Central memory CD8-positive, alpha-beta T cell (primary cell): ENCODE results near the gene KLHL34.

Experiments
- ATAC-seq: fragments of 150-1000 bp; cut with Tn5 transposase; replicated peaks from 2 replicates; pipeline ENCODE4 v1.10.0; 2022; ENCODE audit warnings: mild to moderate bottlenecking, moderate FRiP score, moderate number of reproducible peaks; ENCODE audit not compliant: poor library complexity, severe bottlenecking; ENCODE audit errors: extremely low read depth
- DNase-seq, 2 donors: peaks; one replicate each; pipeline ENCODE4 v3.0.0; 2021; ENCODE audit warnings: low spot score in 2 of 2
- H3K27ac Mint-ChIP-seq: one replicate; pipeline ENCODE4 v1.8.0; 2022; ENCODE audit warnings: low read depth, mild to moderate bottlenecking, moderate library complexity, mixed read lengths
- H3K27me3 Mint-ChIP-seq: one replicate; pipeline ENCODE4 v1.8.0; 2022; ENCODE audit warnings: mixed read lengths
- H3K36me3 Mint-ChIP-seq: one replicate; pipeline ENCODE4 v1.8.0; 2022; ENCODE audit warnings: mild to moderate bottlenecking, moderate library complexity, mixed read lengths; ENCODE audit not compliant: insufficient read depth
- H3K4me1 Mint-ChIP-seq: one replicate; pipeline ENCODE4 v1.8.0; 2022; ENCODE audit warnings: mixed read lengths
- H3K4me3 Mint-ChIP-seq: one replicate; pipeline ENCODE4 v1.8.0; 2022; ENCODE audit warnings: mild to moderate bottlenecking, moderate library complexity, mixed read lengths
- H3K9me3 Mint-ChIP-seq: one replicate; pipeline ENCODE4 v1.8.0; 2022; ENCODE audit warnings: mixed read lengths

KLHL34 gene

DNA sequence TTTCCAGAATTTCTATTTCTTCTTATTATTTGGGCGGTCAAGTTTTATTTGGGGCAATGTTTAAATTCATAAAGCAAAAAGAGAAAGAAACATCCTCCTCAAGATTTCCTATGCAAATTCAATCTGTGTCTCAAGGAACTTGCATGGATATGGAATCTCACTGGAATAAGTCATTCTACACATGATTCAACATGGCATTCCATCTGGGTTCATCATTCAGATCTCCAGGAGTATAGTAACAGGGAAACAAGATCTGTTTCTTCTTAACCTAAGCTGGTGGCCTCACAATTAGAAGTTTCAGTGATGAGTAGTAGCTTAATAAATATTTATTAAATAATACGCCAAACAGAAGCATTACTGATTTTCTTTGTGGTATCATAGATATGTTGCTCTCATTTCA, 19.8 kb downstream of the KLHL34 start:
- Mint-ChIP-seq H3K36me3 (no peaks in the 10 kb centered on the region), H3K27me3 (no peaks in the 10 kb centered on the region), H3K4me1 (no peaks in the 10 kb centered on the region), H3K4me3 (no peak overlapping the region), H3K9me3 (no peaks in the 10 kb centered on the region), H3K27ac (no peak overlapping the region)
- ATAC-seq (no peak), DNase-seq (no peak)

DNA sequence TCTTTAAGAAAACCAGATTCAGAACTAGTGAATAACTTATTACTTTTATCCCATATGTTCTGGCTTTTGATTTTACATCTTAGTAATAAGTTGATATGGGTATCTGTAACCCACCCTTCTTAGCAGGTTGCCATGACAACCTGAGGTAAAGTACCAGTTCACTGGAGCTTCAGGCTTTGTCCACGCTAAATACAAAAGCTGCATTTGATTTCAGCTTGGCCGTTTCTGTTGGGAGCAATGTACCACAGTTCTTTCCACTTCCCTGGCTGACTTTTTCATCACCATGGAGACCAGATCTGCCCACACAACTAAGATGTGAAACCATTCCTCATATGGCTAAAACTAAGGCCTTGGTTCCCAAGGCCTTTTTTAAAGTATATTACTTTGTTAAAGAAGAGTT, 26.1 kb downstream of the KLHL34 start:
- no peaks in the 10 kb centered on the region for H3K9me3 Mint-ChIP-seq
- H3K27me3 Mint-ChIP-seq: no peaks in the 10 kb centered on the region
- H3K27ac Mint-ChIP-seq: no peak overlapping the region
- H3K36me3 Mint-ChIP-seq: no peaks in the 10 kb centered on the region
- H3K4me1 Mint-ChIP-seq: no peaks in the 10 kb centered on the region
- ATAC-seq (no peak), DNase-seq (no peak)
- H3K4me3 Mint-ChIP-seq: no peak overlapping the region

DNA sequence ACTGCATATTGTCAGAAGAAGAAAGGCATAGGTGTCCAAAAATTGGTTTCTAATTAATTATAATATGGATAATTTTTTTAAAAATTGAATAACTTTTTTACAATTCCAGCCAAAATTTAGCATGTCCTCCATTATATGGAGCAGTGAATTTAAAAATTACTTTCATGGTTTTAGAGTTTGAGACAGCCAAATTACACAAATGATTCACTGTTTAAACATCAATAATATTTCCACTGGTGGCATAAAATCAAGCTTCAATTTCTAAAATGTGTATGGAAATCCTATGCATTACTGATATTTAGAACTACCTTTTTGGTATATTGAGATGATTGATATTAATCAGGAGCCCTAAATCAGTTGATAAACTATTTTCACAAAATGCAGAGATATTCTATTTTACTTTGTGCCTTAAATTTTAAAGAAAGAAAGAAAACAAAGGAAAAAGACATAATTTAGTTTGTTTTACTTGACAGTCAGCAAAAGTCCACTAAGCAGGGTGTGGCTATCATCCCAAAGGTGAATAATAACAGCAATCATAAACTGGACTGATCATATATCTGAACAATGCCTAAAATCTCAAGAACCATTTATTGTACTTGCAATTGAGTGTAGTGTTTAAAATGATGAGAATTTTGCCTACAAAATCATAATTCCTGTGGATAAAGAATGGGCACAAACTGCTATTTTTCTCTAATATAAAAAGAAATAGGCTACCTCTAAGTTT, 34.2 kb downstream of the KLHL34 start:
- peaks cover 8% of the 10 kb centered on the region for H3K9me3 Mint-ChIP-seq
- H3K36me3 Mint-ChIP-seq: no peaks in the 10 kb centered on the region
- H3K4me1 Mint-ChIP-seq: no peaks in the 10 kb centered on the region
- H3K4me3 Mint-ChIP-seq: no peak overlapping the region
- no peak for ATAC-seq
- no peak overlapping the region for H3K27ac Mint-ChIP-seq
- no peak for DNase-seq
- no peaks in the 10 kb centered on the region for H3K27me3 Mint-ChIP-seq

DNA sequence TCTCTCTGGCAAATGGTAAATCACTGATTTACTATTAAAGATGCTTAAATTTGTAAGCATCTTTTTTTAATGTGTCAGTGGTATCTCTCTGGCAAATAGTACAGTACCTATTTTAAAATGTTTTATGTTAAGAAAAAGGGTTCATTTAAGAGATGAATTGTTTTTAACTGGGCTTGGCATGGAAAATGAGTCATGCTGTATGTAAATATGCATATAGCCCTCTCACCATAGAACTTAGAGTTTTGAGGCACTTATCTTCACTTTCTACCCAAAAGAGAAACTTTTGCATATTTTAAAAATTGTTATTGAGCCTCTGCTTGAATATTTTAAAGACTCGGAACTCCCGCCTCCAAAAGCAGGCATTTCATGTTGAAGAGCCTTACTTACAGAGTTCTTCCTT, 37.9 kb downstream of the KLHL34 start:
- no peak for ATAC-seq
- DNase-seq: no peak
- no peaks in the 10 kb centered on the region for H3K36me3 Mint-ChIP-seq
- H3K4me1 Mint-ChIP-seq: no peaks in the 10 kb centered on the region
- no peak overlapping the region for H3K27ac Mint-ChIP-seq
- no peaks in the 10 kb centered on the region for H3K9me3 Mint-ChIP-seq
- H3K4me3 Mint-ChIP-seq: no peak overlapping the region
- H3K27me3 Mint-ChIP-seq: no peaks in the 10 kb centered on the region

DNA sequence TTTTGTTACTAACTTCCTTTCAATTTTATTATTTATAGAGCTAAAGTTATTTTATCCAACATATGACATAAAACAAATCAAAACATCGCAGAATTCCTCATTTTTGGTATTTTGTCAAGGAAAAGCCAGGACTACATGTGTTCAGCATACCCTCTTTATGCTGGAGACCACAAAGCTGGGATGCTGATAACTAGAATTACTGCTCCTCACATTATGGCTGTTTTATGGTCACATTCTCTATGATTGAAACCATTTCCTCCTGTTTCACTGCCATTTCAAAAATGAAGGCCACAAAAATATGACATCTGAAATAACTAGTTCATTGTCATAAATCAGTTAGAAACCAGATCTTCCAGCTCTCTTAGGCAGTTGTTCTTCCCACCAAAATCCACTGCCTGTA, 41.7 kb downstream of the KLHL34 start:
- Mint-ChIP-seq H3K4me3 (no peak overlapping the region), H3K27ac (no peak overlapping the region), H3K4me1 (no peaks in the 10 kb centered on the region), H3K27me3 (no peaks in the 10 kb centered on the region), H3K36me3 (no peaks in the 10 kb centered on the region), H3K9me3 (no peaks in the 10 kb centered on the region)
- DNase-seq (no peak), ATAC-seq (no peak)

DNA sequence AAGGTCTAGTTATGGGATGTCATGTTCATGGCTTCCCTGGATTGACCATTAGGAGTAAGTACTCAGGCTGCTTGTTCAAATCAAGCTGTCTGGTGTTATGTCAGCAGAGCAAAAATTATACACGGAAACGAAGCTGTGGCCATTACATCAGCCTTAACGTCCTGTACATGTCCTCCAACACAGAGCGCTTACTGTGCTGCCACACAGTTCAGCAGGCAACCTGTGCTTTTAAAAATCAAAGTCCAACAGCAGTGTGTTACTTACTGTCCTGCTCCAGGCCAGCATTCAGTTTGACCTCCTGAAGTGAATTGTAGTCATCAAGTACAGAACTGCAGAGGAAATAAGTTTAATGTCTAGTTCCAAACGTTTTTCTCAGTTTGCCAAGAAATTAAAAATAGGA, 46.0 kb downstream of the KLHL34 start:
- H3K4me1 Mint-ChIP-seq: no peaks in the 10 kb centered on the region
- H3K36me3 Mint-ChIP-seq: no peaks in the 10 kb centered on the region
- DNase-seq (no peak), ATAC-seq (no peak)
- no peaks in the 10 kb centered on the region for H3K27me3 Mint-ChIP-seq
- no peak overlapping the region for H3K4me3 Mint-ChIP-seq
- H3K27ac Mint-ChIP-seq: no peak overlapping the region
- H3K9me3 Mint-ChIP-seq: no peaks in the 10 kb centered on the region

DNA sequence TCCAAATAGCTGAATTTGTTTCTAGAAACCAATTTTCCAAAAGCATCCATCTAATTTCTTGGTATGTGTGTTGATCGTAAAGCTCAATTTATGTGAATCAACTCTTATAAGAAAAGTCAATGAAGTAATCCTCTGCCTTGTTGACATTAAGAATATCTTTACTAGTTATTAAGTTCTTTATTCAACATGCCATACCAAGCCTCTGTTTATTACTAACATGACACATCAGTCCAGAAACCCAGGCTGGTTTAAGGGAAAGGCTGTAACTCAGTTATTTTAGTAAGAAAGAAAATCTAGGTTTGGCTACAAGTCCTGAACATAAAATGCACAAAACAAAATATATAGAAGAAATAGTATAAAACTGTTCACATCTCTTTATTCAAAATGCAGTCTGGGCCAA, 48.0 kb downstream of the KLHL34 start:
- Mint-ChIP-seq H3K4me3 (no peak overlapping the region), H3K27ac (no peak overlapping the region), H3K9me3 (no peaks in the 10 kb centered on the region), H3K4me1 (no peaks in the 10 kb centered on the region), H3K27me3 (no peaks in the 10 kb centered on the region), H3K36me3 (no peaks in the 10 kb centered on the region)
- no peak for DNase-seq
- no peak for ATAC-seq

DNA sequence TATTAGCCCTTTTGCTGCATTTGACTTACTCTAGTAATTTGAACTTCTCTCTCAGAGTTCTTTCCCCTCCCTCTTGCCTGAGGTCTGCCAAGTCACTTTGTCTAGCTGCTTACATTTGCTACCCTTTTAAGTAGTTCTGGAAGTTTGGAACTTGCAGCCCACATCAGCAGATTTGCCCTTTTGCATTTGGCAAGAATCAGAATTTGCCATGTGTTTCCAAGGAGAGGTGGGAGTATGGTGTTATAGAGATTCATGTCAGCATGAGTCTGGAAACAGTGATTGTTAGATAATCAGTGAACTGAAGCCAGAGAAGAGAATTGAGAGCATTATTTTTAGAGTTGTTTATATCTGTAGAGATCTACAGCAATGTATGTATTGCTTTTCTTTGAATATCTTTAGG, 52.1 kb downstream of the KLHL34 start:
- no peak for ATAC-seq
- Mint-ChIP-seq H3K4me3 (no peak overlapping the region), H3K27me3 (no peaks in the 10 kb centered on the region), H3K36me3 (no peaks in the 10 kb centered on the region), H3K27ac (no peak overlapping the region), H3K4me1 (no peaks in the 10 kb centered on the region), H3K9me3 (no peaks in the 10 kb centered on the region)
- no peak for DNase-seq
